H1 (cell line): ENCODE measurements around the gene MYO3A. TPM values are rescaled to one million over a fixed set of nuclear protein-coding genes. Genes with fewer than 3 reads are reported as not detected.
A peak's percentile ranks its signal among the peaks of the same experiment; 100 is the strongest.

ENCODE experiments used
- CTCF ChIA-PET: fragments of 300-600 bp; sonication (Branson Sonifier 250); formaldehyde crosslinking; loops from one replicate; lab custom pipeline; 2021; ENCODE audit not compliant: partially characterized antibody; lab: Charles Lee
- POLR2A ChIA-PET: fragments of 300-600 bp; sonication (Branson Sonifier 250); formaldehyde crosslinking; loops from one replicate; lab custom pipeline; 2021; ENCODE audit warnings: inconsistent platforms; ENCODE audit not compliant: partially characterized antibody; lab: Charles Lee
- DNase-seq, 2 experiments: peaks; one replicate each; pipeline versions ENCODE4 v3.0.0 to v3.0.0-alpha.2; 2010 to 2022; ENCODE audit warnings: low spot score in 2 of 2, low read depth in 1 of 2, mixed read lengths in 1 of 2
- FAIRE-seq: peaks from 2 replicates; lab custom pipeline; 2011; peaks lifted over from hg19 to GRCh38; lab: Jason Lieb, UNC
- H2AFZ ChIP-seq: 2 replicates; pipeline ENCODE4 v1.8.1; 2012; ENCODE audit warnings: low read length, inconsistent platforms
- H2AK5ac ChIP-seq: 2 replicates; pipeline ENCODE4 v1.6.1; 2013; ENCODE audit warnings: low read depth, low read length
- H2BK120ac ChIP-seq: replicated peaks from 2 replicates; pipeline ENCODE3; 2013; ENCODE audit warnings: low read depth, low read length, inconsistent platforms
- H2BK12ac ChIP-seq: 2 replicates; pipeline ENCODE4 v1.6.1; 2013; ENCODE audit warnings: low read depth, low read length
- H2BK15ac ChIP-seq: 2 replicates; pipeline ENCODE4 v1.6.1; 2013; ENCODE audit warnings: low read length
- H2BK20ac ChIP-seq: 2 replicates; pipeline ENCODE4 v1.6.1; 2013; ENCODE audit warnings: low read length
- H2BK5ac ChIP-seq: 2 replicates; pipeline ENCODE4 v1.6.1; 2013; ENCODE audit warnings: low read depth, low read length
- H3K14ac ChIP-seq: 2 replicates; pipeline ENCODE4 v1.6.1; 2013; ENCODE audit warnings: inconsistent platforms; ENCODE audit not compliant: insufficient read length
- H3K18ac ChIP-seq: 2 replicates; pipeline ENCODE4 v1.6.1; 2013; ENCODE audit warnings: low read length; ENCODE audit errors: extremely low read depth
- H3K23ac ChIP-seq: 2 replicates; pipeline ENCODE4 v1.6.1; 2013; ENCODE audit warnings: inconsistent platforms; ENCODE audit not compliant: insufficient read length
- H3K23me2 ChIP-seq: 2 replicates; pipeline ENCODE4 v1.6.1; 2013; ENCODE audit warnings: low read depth, low read length
- H3K27ac ChIP-seq: 2 replicates; pipeline ENCODE4 v1.6.1; 2011; ENCODE audit warnings: low read depth, low read length, inconsistent platforms
- H3K27me3 ChIP-seq, 4 experiments: replicated peaks in 1 of 4; 1 replicate in 1 of 4; 2 replicates in 3 of 4; pipeline versions ENCODE4 v1.6.1 to v1.8.1; 2011 to 2013; ENCODE audit warnings: low read length in 3 of 4, mild to moderate bottlenecking in 3 of 4, inconsistent platforms in 2 of 4, mixed read lengths in 2 of 4, moderate library complexity in 1 of 4; ENCODE audit not compliant: control insufficient read depth in 3 of 4, insufficient read depth in 3 of 4; ENCODE audit errors: extremely low read depth in 1 of 4
- H3K36me3 ChIP-seq, 4 experiments: 2 replicates each; pipeline versions ENCODE4 v1.6.1 to v1.8.1; 2011 to 2013; ENCODE audit warnings: mild to moderate bottlenecking in 4 of 4, low read length in 3 of 4, moderate library complexity in 2 of 4, control low read depth in 1 of 4, inconsistent platforms in 1 of 4; ENCODE audit not compliant: insufficient read depth in 4 of 4, control insufficient read depth in 2 of 4
- H3K4ac ChIP-seq: replicated peaks from 2 replicates; pipeline ENCODE3; 2013; ENCODE audit warnings: low read length, low read depth, mixed read lengths, inconsistent platforms; ENCODE audit not compliant: insufficient read length
- H3K4me1 ChIP-seq, 4 experiments: replicated peaks in 1 of 4; 1 replicate in 1 of 4; 2 replicates in 3 of 4; pipeline versions ENCODE4 v1.6.1 to v1.8.1; 2011 to 2013; ENCODE audit warnings: low read length in 3 of 4, inconsistent platforms in 2 of 4, mixed read lengths in 1 of 4; ENCODE audit not compliant: insufficient read depth in 4 of 4, control insufficient read depth in 3 of 4
- H3K4me2 ChIP-seq, 2 experiments: 2 replicates each; pipeline versions ENCODE4 v1.6.1 to v1.8.1; 2011 to 2013; ENCODE audit warnings: low read depth in 2 of 2, low read length in 2 of 2, control low read depth in 1 of 2, inconsistent platforms in 1 of 2, mild to moderate bottlenecking in 1 of 2; ENCODE audit not compliant: insufficient read depth in 1 of 2
- H3K4me3 ChIP-seq, 4 experiments: fragments of 200-600, 300-600 bp in 1 of 4; sonication (generic), shearing (Covaris generic), sonication (Bioruptor Twin) in 1 of 4; 2 replicates each; pipeline versions ENCODE4 v1.5.1 to v1.8.1; 2011 to 2016; ENCODE audit warnings: low read length in 4 of 4, low read depth in 3 of 4, control low read depth in 2 of 4, inconsistent platforms in 2 of 4, mild to moderate bottlenecking in 2 of 4, mixed read lengths in 1 of 4, moderate library complexity in 1 of 4; ENCODE audit not compliant: insufficient read depth in 2 of 4; ENCODE audit errors: extremely low read depth in 1 of 4
- H3K56ac ChIP-seq: replicated peaks from 2 replicates; pipeline ENCODE3; 2013; ENCODE audit warnings: low read depth, mild to moderate bottlenecking, mixed read lengths, low read length, inconsistent platforms; ENCODE audit not compliant: insufficient read length
- H3K79me1 ChIP-seq: 2 replicates; pipeline ENCODE4 v1.6.1; 2013; ENCODE audit warnings: low read depth, low read length, control low read depth
- H3K79me2 ChIP-seq, 2 experiments: 2 replicates each; pipeline versions ENCODE4 v1.6.1 to v1.8.1; 2012 to 2013; ENCODE audit warnings: low read length in 2 of 2, mild to moderate bottlenecking in 2 of 2, inconsistent platforms in 1 of 2; ENCODE audit not compliant: insufficient read depth in 2 of 2, control insufficient read depth in 1 of 2
- H3K9ac ChIP-seq, 4 experiments: replicated peaks in 1 of 4; 1 replicate in 1 of 4; 2 replicates in 3 of 4; pipeline versions ENCODE4 v1.6.1 to v1.8.1; 2011 to 2013; ENCODE audit warnings: low read depth in 3 of 4, low read length in 3 of 4, control low read depth in 2 of 4, mild to moderate bottlenecking in 2 of 4, moderate library complexity in 2 of 4, inconsistent platforms in 1 of 4; ENCODE audit errors: extremely low read depth in 1 of 4
- H3K9me3 ChIP-seq, 2 experiments: 2 replicates each; pipeline versions ENCODE4 v1.6.1 to v1.8.1; 2012 to 2013; ENCODE audit warnings: mild to moderate bottlenecking in 2 of 2, moderate library complexity in 2 of 2, control low read depth in 1 of 2, inconsistent platforms in 1 of 2, low read depth in 1 of 2, low read length in 1 of 2, mixed read lengths in 1 of 2; ENCODE audit not compliant: insufficient read depth in 2 of 2
- H4K20me1 ChIP-seq, 2 experiments: replicated peaks in 1 of 2; 2 replicates each; pipeline versions ENCODE3 to v1.8.1; 2011 to 2013; ENCODE audit warnings: inconsistent platforms in 2 of 2, low read length in 2 of 2, mild to moderate bottlenecking in 1 of 2; ENCODE audit not compliant: insufficient read depth in 2 of 2, control insufficient read depth in 1 of 2
- H4K5ac ChIP-seq: 2 replicates; pipeline ENCODE4 v1.6.1; 2013; ENCODE audit warnings: low read length, low read depth, mixed read lengths, inconsistent platforms; ENCODE audit not compliant: insufficient read length
- H4K8ac ChIP-seq: 2 replicates; pipeline ENCODE4 v1.8.0; 2013; ENCODE audit warnings: mild to moderate bottlenecking, moderate library complexity, low read length, inconsistent platforms; ENCODE audit not compliant: insufficient read depth; ENCODE audit errors: extremely low read depth
- H4K91ac ChIP-seq: replicated peaks from 2 replicates; pipeline ENCODE3; 2013; ENCODE audit warnings: low read length, mixed read lengths, inconsistent platforms; ENCODE audit not compliant: insufficient read length
- CEBPB ChIP-seq: IDR thresholded peaks from 2 replicates; pipeline ENCODE4 v1.6.1; 2012; ENCODE audit warnings: low read depth, low read length
- CTCF ChIP-seq, 3 experiments: IDR thresholded peaks; 1 replicate in 2 of 3; 2 replicates in 1 of 3; pipeline versions ENCODE4 v1.5.1 to v1.6.1; 2011; ENCODE audit warnings: low read length in 3 of 3, mild to moderate bottlenecking in 3 of 3, inconsistent platforms in 2 of 3, low read depth in 1 of 3, moderate library complexity in 1 of 3; ENCODE audit not compliant: insufficient read depth in 1 of 3; ENCODE audit errors: control extremely low read depth in 1 of 3
- E2F6 ChIP-seq: IDR thresholded peaks from 2 replicates; pipeline ENCODE4 v1.6.1; 2012; ENCODE audit warnings: inconsistent platforms
- HDAC2 ChIP-seq, 2 experiments: fragments of 300-600 bp in 1 of 2; sonication (generic) in 1 of 2; IDR thresholded peaks; 2 replicates each; pipeline ENCODE4 v1.6.1; 2011 to 2012; ENCODE audit warnings: low read depth in 2 of 2, low read length in 2 of 2, mild to moderate bottlenecking in 2 of 2, moderate library complexity in 2 of 2, borderline replicate concordance in 1 of 2, inconsistent platforms in 1 of 2
- MAX ChIP-seq: IDR thresholded peaks from 2 replicates; pipeline ENCODE4 v1.6.1; 2012; ENCODE audit warnings: inconsistent platforms
- RAD21 ChIP-seq, 2 experiments: IDR thresholded peaks in 1 of 2; conservative IDR thresholded peaks in 1 of 2; 2 replicates each; pipeline ENCODE4 v1.6.1; 2011; ENCODE audit warnings: low read depth in 2 of 2, low read length in 2 of 2, improper control_type of control experiment in 1 of 2, inconsistent platforms in 1 of 2, mild to moderate bottlenecking in 1 of 2, moderate library complexity in 1 of 2
- SUZ12 ChIP-seq: fragments of 200-600 bp; sonication (generic); IDR thresholded peaks from 2 replicates; pipeline ENCODE4 v1.6.1; 2012; ENCODE audit warnings: mild to moderate bottlenecking, inconsistent platforms, low read length, moderate library complexity, mixed read lengths
- WGBS, 2 experiments: shearing (Covaris generic) in 1 of 2; methylation state at CpG; one replicate each; pipeline versions ENCODE4 v1.1.6 to v1.1.7; 2013 to 2015; ENCODE audit warnings: low lambda C conversion rate in 2 of 2, mixed read lengths in 2 of 2, inconsistent platforms in 1 of 2, low coverage in 1 of 2, missing lambda C conversion rate in 1 of 2; ENCODE audit not compliant: insufficient replicate concordance in 2 of 2, insufficient coverage in 1 of 2, insufficient read length in 1 of 2; ENCODE audit errors: extremely low coverage in 1 of 2, missing lambda C conversion rate in 1 of 2; 5-methylcytosine and 5-hydroxymethylcytosine counted together
- polyA plus RNA-seq, 7 experiments: library from polyadenylated mRNA; depleted of rRNA in 3 of 7; stranded (reverse) in 5 of 7; unstranded in 2 of 7; fragments of >200 nt in 5 of 7; fragments of 200-250 nt in 2 of 7; gene quantifications; 1 replicate in 5 of 7; 2 replicates in 1 of 7; 4 replicates in 1 of 7; pipeline versions ENCODE4 v1.2.1 to v1.2.3, GENCODE V29; 2011 to 2013; ENCODE audit warnings: missing spikeins in 2 of 7, mixed read lengths in 2 of 7
- total RNA-seq: library from RNA; stranded (reverse); fragmentation: NEBNext Ultra II Directional; extraction: Animal tissue kit (Norgen Biotek cat#: 25700); gene quantifications from 2 replicates; pipeline ENCODE4 v1.2.1, GENCODE V29; 2021

The MYO3A gene
- total and polyA plus RNA-seq, 2 of the 8 experiments (the other 6 are each of a cell fraction or from before 2014, with no cell fraction given), result 3.9 to 5.3 TPM

GRCh38 chr10:26212511-26212910 is 278.5 kb downstream of the MYO3A start:
- Histone ChIP-seq H3K14ac (no peak overlapping the region), H3K4me1 (peaks cover 21 to 35% (median 27%) of the 10 kb centered on the region in 4 experiments)

More at GRCh38 chr10:26212511-26212910, 278.5 kb downstream of the MYO3A start:
- Histone ChIP-seq H3K27me3 (peaks cover 55 to 73% (median 72%) of the 10 kb centered on the region in 4 experiments), H2BK12ac (0 out of 2 replicates have a peak overlapping the region, but pooled peaks have one; percentile 29), H2AK5ac (no peak overlapping the region), H2BK120ac (no peak overlapping the region), H2AFZ (no peak overlapping the region), H3K27ac (no peak overlapping the region), H4K91ac (no peak overlapping the region), H3K4me3 (peak overlapping the region in 1 of 4 experiments; percentile 68; a peak in 3 of 8 replicates), H3K9me3 (no peaks in the 10 kb centered on the region), H3K23me2 (peaks cover 37% of the 10 kb centered on the region), H2BK5ac (0 out of 2 replicates have a peak overlapping the region, but pooled peaks have one; percentile 72), H3K79me1 (no peaks in the 10 kb centered on the region), H3K79me2 (no peaks in the 10 kb centered on the region), H3K4me2 (peak overlapping the region; percentile 92 to 98), H4K20me1 (peaks cover 0 to 2% of the 10 kb centered on the region in 2 experiments), H2BK20ac (peak overlapping the region; percentile 57; the same call in 1 of the 2 replicates), H4K8ac (no peak overlapping the region), H4K5ac (no peak overlapping the region), H3K36me3 (no peaks in the 10 kb centered on the region), H3K9ac (no peak overlapping the region), H3K56ac (no peak overlapping the region), H3K23ac (no peak overlapping the region), H3K4ac (no peak overlapping the region), H3K18ac (no peak overlapping the region; the same call in 1 of the 2 replicates), H2BK15ac (no peak overlapping the region)
- POLR2A ChIA-PET, result interaction anchor here (1.2 kb wide), 1 partner anchor 31 kb away, joined by 3 read pairs; no protein-coding TSS in a partner anchor
- FAIRE-seq (no peak), DNase-seq (peak in 1 of 2 experiments; percentile 51)
- 6% methylated on average over 12 of the region's 12 CpGs; no CpG with 5 or more reads in 1 of the 2 experiments for WGBS, 2 experiments
- peak; percentile 49 for TF ChIP-seq E2F6
- TF ChIP-seq HDAC2 (IDR thresholded peaks at IDR 0.05; ENCODE audit: borderline replicate concordance in 1 of 2, low read depth in 2 of 2, low read length in 2 of 2), result no peak
- TF ChIP-seq CTCF (IDR thresholded peaks at IDR 0.05; ENCODE audit: control extremely low read depth in 1 of 3, insufficient read depth in 1 of 3, low read depth in 1 of 3, low read length in 3 of 3), result no peak
- TF ChIP-seq CEBPB, result no peak
- 0 out of 4 replicates have a peak, but pooled peaks of 1 of the 2 experiments have one; percentile 3 for TF ChIP-seq RAD21 (IDR thresholded peaks at IDR 0.05 in 1 of 2, conservative IDR thresholded peaks at IDR 0.05 in 1 of 2; ENCODE audit: low read depth in 2 of 2, low read length in 2 of 2)
- peak; percentile 44 for TF ChIP-seq SUZ12
- peak; percentile 63; the same call in 1 of the 2 replicates for TF ChIP-seq MAX
- CTCF ChIA-PET, result interaction anchor here (0.9 to 1.7 kb wide), 3 partner anchors 50 to 58 kb away, joined by 3 to 5 read pairs (median 3); no protein-coding TSS in a partner anchor
